Measurements from ENCODE around the gene IFT20. TPM values are rescaled to one million over a fixed set of nuclear protein-coding genes. Genes with fewer than 3 reads are reported as not detected.

The IFT20 gene
- total and polyA plus RNA-seq, 4 donors = 29.5 to 74.1 (median 35.8) TPM

DNA sequence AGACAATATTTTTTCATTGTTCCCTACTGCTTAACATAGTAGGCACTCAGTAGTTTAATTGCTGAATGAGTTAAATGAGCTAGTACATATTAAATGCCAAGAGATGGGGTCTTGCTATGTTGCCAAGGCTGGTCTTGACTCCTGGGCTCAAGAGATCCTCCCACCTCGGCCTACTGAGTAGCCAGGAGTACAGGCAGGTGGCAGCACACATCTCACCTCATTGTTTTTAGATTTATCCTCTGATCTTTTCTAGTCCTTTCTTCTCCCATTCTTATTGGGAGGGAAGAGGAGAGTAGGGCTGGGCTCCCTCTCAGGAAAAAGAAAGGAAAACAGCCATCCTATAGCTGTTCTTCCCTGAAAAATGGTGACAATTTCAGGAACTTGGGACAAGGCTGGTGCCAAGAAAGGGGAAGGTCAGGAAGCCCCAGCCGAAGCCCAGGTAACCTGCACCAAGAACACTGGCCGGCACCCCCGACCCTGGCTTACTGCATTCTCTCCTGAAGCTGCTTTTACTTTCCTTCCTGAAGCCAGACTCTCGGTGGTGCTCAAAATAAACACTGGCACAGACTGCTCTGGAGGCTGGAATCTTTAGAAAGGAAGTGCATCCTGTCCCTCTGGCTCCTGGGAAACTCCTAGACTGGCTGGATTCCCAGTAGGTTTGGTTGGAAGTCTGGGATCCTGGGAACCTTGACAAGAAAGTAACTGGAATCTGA, 2.9 kb upstream of the IFT20 start:
- Histone ChIP-seq H3K9me3 (ENCODE audit: control insufficient read depth in 4 of 4, insufficient read depth in 3 of 4, low read length in 3 of 4) (no peaks in the 10 kb centered on the region), H3K36me3 (ENCODE audit: control insufficient read depth in 4 of 4, insufficient read depth in 4 of 4, low read length in 4 of 4) (peaks cover 12 to 35% (median 27%) of the 10 kb centered on the region in 4 donors), H3K27ac (ENCODE audit: low read depth in 1 of 2, low read length in 1 of 2) (peak overlapping the region; percentile 56 to 61), H3K4me1 (ENCODE audit: control insufficient read depth in 5 of 5, insufficient read depth in 5 of 5, low read length in 5 of 5) (peaks cover 4 to 24% (median 6%) of the 10 kb centered on the region in 5 donors), H3K27me3 (ENCODE audit: control insufficient read depth in 3 of 3, insufficient read depth in 3 of 3, low read length in 2 of 3) (no peaks in the 10 kb centered on the region), H3K9ac (ENCODE audit: insufficient read depth in 1 of 2, low read length in 2 of 2) (no peak overlapping the region), H3K4me3 (no peak overlapping the region)
- TF ChIP-seq, protein P1, sequence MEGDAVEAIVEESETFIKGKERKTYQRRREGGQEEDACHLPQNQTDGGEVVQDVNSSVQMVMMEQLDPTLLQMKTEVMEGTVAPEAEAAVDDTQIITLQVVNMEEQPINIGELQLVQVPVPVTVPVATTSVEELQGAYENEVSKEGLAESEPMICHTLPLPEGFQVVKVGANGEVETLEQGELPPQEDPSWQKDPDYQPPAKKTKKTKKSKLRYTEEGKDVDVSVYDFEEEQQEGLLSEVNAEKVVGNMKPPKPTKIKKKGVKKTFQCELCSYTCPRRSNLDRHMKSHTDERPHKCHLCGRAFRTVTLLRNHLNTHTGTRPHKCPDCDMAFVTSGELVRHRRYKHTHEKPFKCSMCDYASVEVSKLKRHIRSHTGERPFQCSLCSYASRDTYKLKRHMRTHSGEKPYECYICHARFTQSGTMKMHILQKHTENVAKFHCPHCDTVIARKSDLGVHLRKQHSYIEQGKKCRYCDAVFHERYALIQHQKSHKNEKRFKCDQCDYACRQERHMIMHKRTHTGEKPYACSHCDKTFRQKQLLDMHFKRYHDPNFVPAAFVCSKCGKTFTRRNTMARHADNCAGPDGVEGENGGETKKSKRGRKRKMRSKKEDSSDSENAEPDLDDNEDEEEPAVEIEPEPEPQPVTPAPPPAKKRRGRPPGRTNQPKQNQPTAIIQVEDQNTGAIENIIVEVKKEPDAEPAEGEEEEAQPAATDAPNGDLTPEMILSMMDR (IDR thresholded peaks at IDR 0.05; ENCODE audit: control extremely low read depth, extremely low read depth) = no peak
- WGBS, 2 donors = 59 to 77% methylated on average over 5 of the region's 5 CpGs
- DNase-seq (peak in 2 of 3 donors; percentile 13 to 46), ATAC-seq (ENCODE audit: insufficient read depth, low FRiP score) (no peak)

DNA sequence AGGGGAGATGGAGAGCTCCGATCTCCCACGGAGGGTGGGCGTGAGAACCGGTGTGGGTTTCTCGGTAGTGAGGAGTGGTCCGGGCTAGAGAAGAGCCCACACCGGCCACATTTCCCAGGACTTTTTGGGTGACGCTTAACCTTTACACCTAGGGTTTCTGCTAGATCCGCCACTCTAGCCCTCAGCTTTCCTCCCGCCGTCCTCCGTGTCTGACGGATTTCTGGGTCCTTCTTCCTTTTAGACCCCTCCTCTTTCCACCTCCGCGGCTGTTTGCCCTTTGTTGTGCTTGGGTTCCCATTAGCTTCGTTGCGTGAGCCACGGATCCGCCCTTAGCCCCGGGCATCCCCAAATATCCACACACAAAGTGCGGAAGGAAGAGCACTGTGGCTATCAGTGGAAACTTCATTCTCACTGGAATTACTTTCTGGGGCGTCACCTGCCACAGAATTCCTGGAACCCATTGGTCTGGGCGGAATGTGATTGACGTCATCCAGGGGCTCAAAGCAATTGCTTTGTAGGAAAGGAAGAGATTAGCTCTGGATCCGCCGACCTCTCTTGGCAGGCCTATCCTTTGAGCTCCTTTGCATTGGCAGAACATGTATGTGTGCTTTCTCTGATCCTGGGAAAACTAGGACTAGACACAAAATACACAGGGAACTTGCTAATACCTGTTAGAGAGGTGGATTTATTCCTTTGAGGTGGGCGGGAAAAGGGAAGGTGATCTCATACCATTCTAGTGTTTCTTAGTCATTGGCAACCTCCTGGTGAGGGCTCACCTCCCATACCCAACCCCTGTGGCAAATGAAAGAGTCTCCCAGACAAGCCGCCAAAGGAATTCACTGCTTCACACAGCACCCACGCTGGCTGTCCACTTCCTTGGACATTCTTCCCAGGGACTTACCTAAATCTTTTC, 943 bp upstream of the IFT20 start:
- Histone ChIP-seq H3K27ac (ENCODE audit: low read depth in 1 of 2, low read length in 1 of 2) (peak overlapping the region; percentile 93 to 97), H3K9ac (ENCODE audit: insufficient read depth in 1 of 2, low read length in 2 of 2) (peak overlapping the region; percentile 87 to 91), H3K4me1 (ENCODE audit: control insufficient read depth in 5 of 5, insufficient read depth in 5 of 5, low read length in 5 of 5) (peaks cover 4 to 24% (median 6%) of the 10 kb centered on the region in 5 donors), H3K9me3 (ENCODE audit: control insufficient read depth in 4 of 4, insufficient read depth in 3 of 4, low read length in 3 of 4) (no peaks in the 10 kb centered on the region), H3K4me3 (peak overlapping the region; percentile 86), H3K36me3 (ENCODE audit: control insufficient read depth in 4 of 4, insufficient read depth in 4 of 4, low read length in 4 of 4) (peaks cover 4 to 22% (median 16%) of the 10 kb centered on the region in 4 donors), H3K27me3 (ENCODE audit: control insufficient read depth in 3 of 3, insufficient read depth in 3 of 3, low read length in 2 of 3) (no peaks in the 10 kb centered on the region)
- TF ChIP-seq, protein P1 (IDR thresholded peaks at IDR 0.05; ENCODE audit: control extremely low read depth, extremely low read depth) = no peak
- DNase-seq (peak; percentile 76 to 79 (median 77)), ATAC-seq (ENCODE audit: insufficient read depth, low FRiP score) (no peak)
- 6 to 9% methylated on average over 28 to 29 of the region's 29 CpGs for WGBS, 2 donors

DNA sequence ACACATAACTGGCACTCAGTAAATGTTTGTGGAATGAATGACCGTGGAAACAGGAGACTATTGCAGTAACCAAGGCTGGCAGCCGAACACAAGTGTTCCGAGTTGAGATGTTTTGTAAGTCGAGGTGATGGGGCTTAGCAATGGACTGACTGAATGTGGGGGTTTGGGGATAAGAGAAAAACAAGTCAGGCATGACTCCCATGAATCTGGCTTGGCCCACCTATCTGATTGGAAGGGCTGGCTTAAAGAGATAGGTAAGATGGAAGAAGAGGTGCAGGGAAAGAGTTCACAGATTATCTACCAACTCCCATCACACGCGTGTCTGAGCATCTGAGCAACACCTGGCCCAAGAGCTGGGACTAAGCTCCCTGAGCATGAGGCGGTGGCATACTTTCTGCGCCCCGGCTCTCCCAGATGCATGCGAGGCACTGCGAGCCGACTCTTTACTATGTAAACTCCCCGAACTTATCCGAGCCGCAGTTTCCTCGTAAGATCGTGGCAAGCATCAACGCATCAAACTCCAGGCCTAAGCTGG, 539 bp downstream of the IFT20 start:
- ATAC-seq (ENCODE audit: insufficient read depth, low FRiP score) = no peak

More for the DNA sequence above, 539 bp downstream of the IFT20 start:
- WGBS, 2 donors = 9 to 11% methylated on average over 18 of the region's 18 CpGs
- no peaks in the 10 kb centered on the region for H3K27me3 ChIP-seq (ENCODE audit: control insufficient read depth in 3 of 3, insufficient read depth in 3 of 3, low read length in 2 of 3)
- no peak for DNase-seq
- peak overlapping the region; percentile 89 to 91 for H3K27ac ChIP-seq (ENCODE audit: low read depth in 1 of 2, low read length in 1 of 2)
- TF ChIP-seq, protein P1 (IDR thresholded peaks at IDR 0.05; ENCODE audit: control extremely low read depth, extremely low read depth) = no peak
- no peaks in the 10 kb centered on the region for H3K9me3 ChIP-seq (ENCODE audit: control insufficient read depth in 4 of 4, insufficient read depth in 3 of 4, low read length in 3 of 4)
- H3K4me3 ChIP-seq = peak overlapping the region; percentile 83
- peaks cover 0 to 18% (median 10%) of the 10 kb centered on the region in 4 donors for H3K36me3 ChIP-seq (ENCODE audit: control insufficient read depth in 4 of 4, insufficient read depth in 4 of 4, low read length in 4 of 4)
- peak overlapping the region; percentile 88 to 97 for H3K9ac ChIP-seq (ENCODE audit: insufficient read depth in 1 of 2, low read length in 2 of 2)
- H3K4me1 ChIP-seq (ENCODE audit: control insufficient read depth in 5 of 5, insufficient read depth in 5 of 5, low read length in 5 of 5) = peaks cover 4 to 24% (median 6%) of the 10 kb centered on the region in 5 donors

Data from lung (tissue), 12 donors.